Chondrocyte (in vitro differentiated cells): ENCODE results near the gene DSG1. TPM values are rescaled to one million over a fixed set of nuclear protein-coding genes. Genes with fewer than 3 reads are reported as not detected.
"Not testable (repeated sequence)": the region's sequence is repeated elsewhere in the genome, so short reads cannot be mapped to it uniquely, and the experiment has no call there.

Source experiments
- DNase-seq: peaks from one replicate; pipeline ENCODE4 v3.0.0; 2021; ENCODE audit warnings: mixed read lengths, low spot score
- H3K27ac Mint-ChIP-seq: one replicate; pipeline ENCODE4 v1.8.0; 2021; ENCODE audit warnings: mild to moderate bottlenecking, moderate library complexity, mixed read lengths; ENCODE audit not compliant: unreplicated experiment
- H3K27me3 Mint-ChIP-seq: 2 replicates; pipeline ENCODE4 v1.8.0; 2021; ENCODE audit warnings: low read depth, mixed read lengths
- H3K36me3 Mint-ChIP-seq: 2 replicates; pipeline ENCODE4 v1.8.0; 2021; ENCODE audit warnings: low read depth, mixed read lengths
- H3K4me1 Mint-ChIP-seq: 2 replicates; pipeline ENCODE4 v1.8.0; 2021; ENCODE audit warnings: low read depth, mild to moderate bottlenecking, mixed read lengths
- H3K4me3 Mint-ChIP-seq: one replicate; pipeline ENCODE4 v1.8.0; 2021; ENCODE audit warnings: mild to moderate bottlenecking, moderate library complexity, mixed read lengths; ENCODE audit not compliant: unreplicated experiment
- H3K9me3 Mint-ChIP-seq: 2 replicates; pipeline ENCODE4 v1.8.0; 2021; ENCODE audit warnings: low read depth, mixed read lengths
- total RNA-seq: library from RNA; stranded (reverse); gene quantifications from 3 replicates; pipeline ENCODE4 v1.2.1, GENCODE V29; 2021
- TF ChIP-seq, protein P1 (sequence below): fragments of 200-600 bp; sonication (generic); IDR thresholded peaks from 2 replicates; pipeline ENCODE4 v1.5.0; 2021; ENCODE audit warnings: antibody characterized with exemption, mild to moderate bottlenecking, moderate library complexity

The DSG1 gene
- total RNA-seq, 1 donor from 2014 or later = not detected

DNA sequence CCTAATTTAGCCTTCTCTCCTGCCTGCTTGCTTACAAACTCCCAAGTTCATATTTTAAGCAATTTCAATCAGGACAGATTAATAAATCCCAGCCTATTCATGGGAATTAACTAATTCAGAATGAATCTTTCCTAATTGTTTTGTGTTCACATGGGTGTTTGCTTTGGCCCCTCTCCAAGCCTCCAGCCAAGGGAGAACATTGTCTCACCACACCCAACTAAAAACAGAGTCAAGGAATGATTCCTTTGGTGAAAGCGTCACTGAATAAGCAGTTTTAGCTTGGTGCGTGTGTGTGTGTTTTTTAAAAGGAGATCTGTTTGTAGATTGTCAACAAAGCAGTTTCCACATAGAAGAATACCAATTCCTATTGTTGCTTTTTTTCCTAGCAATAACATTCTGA is 43.0 kb upstream of the DSG1 start:
- H3K9me3 Mint-ChIP-seq = no peaks in the 10 kb centered on the region
- peaks cover 20% of the 10 kb centered on the region for H3K4me1 Mint-ChIP-seq
- no peak for DNase-seq
- H3K4me3 Mint-ChIP-seq = no peak overlapping the region
- no peak overlapping the region for H3K27ac Mint-ChIP-seq
- peaks cover 2% of the 10 kb centered on the region for H3K27me3 Mint-ChIP-seq
- TF ChIP-seq, protein P1, sequence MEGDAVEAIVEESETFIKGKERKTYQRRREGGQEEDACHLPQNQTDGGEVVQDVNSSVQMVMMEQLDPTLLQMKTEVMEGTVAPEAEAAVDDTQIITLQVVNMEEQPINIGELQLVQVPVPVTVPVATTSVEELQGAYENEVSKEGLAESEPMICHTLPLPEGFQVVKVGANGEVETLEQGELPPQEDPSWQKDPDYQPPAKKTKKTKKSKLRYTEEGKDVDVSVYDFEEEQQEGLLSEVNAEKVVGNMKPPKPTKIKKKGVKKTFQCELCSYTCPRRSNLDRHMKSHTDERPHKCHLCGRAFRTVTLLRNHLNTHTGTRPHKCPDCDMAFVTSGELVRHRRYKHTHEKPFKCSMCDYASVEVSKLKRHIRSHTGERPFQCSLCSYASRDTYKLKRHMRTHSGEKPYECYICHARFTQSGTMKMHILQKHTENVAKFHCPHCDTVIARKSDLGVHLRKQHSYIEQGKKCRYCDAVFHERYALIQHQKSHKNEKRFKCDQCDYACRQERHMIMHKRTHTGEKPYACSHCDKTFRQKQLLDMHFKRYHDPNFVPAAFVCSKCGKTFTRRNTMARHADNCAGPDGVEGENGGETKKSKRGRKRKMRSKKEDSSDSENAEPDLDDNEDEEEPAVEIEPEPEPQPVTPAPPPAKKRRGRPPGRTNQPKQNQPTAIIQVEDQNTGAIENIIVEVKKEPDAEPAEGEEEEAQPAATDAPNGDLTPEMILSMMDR = no peak
- no peaks in the 10 kb centered on the region for H3K36me3 Mint-ChIP-seq

DNA sequence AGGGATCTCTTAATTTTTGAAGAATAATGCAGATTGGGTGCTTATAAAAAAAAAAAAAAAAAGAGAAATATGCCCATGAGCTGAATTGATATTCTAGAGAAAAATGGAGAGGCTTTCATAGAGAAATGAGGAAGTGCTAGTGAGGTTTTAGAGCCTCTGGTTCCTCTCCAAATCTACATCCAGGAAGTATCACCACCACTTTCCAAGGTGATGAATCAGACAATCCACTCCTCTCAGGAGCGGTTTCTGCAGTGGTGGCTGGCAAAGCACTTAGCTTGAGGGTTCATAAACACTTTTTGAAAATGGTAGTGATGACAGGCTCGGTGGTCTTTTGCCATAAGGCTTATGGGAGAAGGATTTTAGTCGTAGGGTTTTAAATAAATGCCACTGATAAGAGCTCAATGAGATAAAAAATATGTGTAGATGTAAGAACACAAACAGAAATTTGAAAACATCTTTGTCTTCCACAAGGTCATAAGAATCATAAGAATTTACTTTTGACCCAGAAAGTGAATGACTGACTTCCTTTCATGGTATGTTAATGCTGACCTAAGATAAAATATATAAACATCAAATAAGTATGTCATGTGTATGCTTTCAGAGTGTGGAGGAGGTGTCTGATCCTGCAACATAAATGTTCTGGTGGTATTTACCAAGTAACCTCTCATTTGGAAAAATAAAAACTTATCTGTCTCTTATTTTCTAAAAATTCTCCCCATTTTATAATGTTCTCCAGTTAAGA is 42.1 kb upstream of the DSG1 start:
- Mint-ChIP-seq H3K9me3 (no peaks in the 10 kb centered on the region), H3K4me3 (no peak overlapping the region), H3K36me3 (no peaks in the 10 kb centered on the region), H3K27ac (peak overlapping the region; percentile 0), H3K4me1 (peaks cover 20% of the 10 kb centered on the region), H3K27me3 (peaks cover 2% of the 10 kb centered on the region)
- TF ChIP-seq, protein P1 = no peak
- no peak for DNase-seq

DNA sequence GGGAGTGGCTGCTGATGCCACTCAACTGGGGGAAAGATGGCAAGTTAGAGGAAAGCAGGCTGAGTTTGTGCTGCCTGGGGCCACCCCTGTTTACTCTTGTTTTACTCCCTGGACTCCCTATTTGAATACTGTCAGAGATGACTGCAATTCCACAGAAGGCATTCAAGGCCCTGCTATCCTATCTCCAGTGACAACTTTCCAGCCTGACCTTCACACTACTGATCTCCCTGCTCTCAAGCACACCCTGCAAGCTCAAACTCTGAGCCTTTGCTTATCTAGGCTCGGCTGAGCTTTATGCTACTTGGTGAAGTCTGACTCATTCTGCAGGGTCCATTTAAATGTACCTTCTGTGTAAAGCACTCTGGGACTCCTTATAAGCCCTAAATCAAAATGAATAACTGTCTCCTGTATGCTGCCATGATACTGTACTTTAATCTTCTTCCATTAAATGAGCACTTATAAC is 39.3 kb upstream of the DSG1 start:
- TF ChIP-seq, protein P1 = no peak
- Mint-ChIP-seq H3K27ac (no peak overlapping the region), H3K9me3 (peaks cover 2% of the 10 kb centered on the region), H3K36me3 (peaks cover 3% of the 10 kb centered on the region), H3K27me3 (peaks cover 4% of the 10 kb centered on the region), H3K4me1 (peaks cover 20% of the 10 kb centered on the region), H3K4me3 (no peak overlapping the region)
- no peak for DNase-seq

GRCh38 chr18:31280502-31280901 is 37.5 kb upstream of the DSG1 start:
- Mint-ChIP-seq H3K9me3 (peaks cover 8% of the 10 kb centered on the region), H3K4me3 (no peak overlapping the region), H3K27me3 (peaks cover 4% of the 10 kb centered on the region), H3K36me3 (peaks cover 4% of the 10 kb centered on the region), H3K27ac (no peak overlapping the region), H3K4me1 (peaks cover 11% of the 10 kb centered on the region)
- no peak for DNase-seq
- TF ChIP-seq, protein P1 = no peak

- DNase-seq = no peak
- Mint-ChIP-seq H3K27me3 (peaks cover 4% of the 10 kb centered on the region), H3K36me3 (peaks cover 9% of the 10 kb centered on the region), H3K4me1 (peaks cover 1% of the 10 kb centered on the region), H3K4me3 (no peak overlapping the region), H3K27ac (no peak overlapping the region), H3K9me3 (peaks cover 11% of the 10 kb centered on the region)
- TF ChIP-seq, protein P1 = no peak
These were observed 36.5 kb upstream of the DSG1 start for GRCh38 chr18:31281437-31281836.

DNA sequence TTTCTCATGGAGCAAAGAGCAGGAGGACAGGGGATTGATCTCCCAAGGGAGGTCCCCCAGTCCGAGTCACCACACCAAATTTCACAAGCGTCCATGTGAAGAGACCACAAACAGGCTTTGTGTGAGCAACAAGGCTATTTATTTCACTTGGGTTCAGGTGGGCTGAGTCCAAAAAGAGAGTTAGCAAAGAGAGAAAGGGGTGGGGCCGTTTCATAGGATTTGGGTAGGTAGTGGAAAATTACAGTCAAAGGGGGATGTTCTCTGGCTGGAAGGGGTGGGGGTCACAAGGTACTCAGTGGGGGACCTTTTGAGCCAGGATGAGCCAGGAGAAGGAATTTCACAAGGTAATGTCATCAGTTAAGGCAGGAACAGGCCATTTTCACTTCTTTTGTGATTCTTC is 28.5 kb upstream of the DSG1 start:
- peaks cover 40% of the 10 kb centered on the region for H3K9me3 Mint-ChIP-seq

More for the DNA sequence above, 28.5 kb upstream of the DSG1 start:
- not testable (repeated sequence) for DNase-seq, H3K4me1 Mint-ChIP-seq, H3K27ac Mint-ChIP-seq, H3K4me3 Mint-ChIP-seq
- H3K27me3 Mint-ChIP-seq = peaks cover 12% of the 10 kb centered on the region
- peaks cover 19% of the 10 kb centered on the region for H3K36me3 Mint-ChIP-seq
